Measurements from ENCODE around the gene RYK.

GRCh38 chr3:134291319-134292254 is 40.9 kb upstream of the RYK start:
- TF ChIP-seq EZH2 (IDR thresholded peaks at IDR 0.05; ENCODE audit: low read depth, unreplicated experiment) (no peak), CREB1 (CRISPR knock-in tag; IDR thresholded peaks at IDR 0.05; ENCODE audit: low read depth) (no peak), CTCF (conservative IDR thresholded peaks at IDR 0.05; ENCODE audit: low read depth in 2 of 2) (no peak), ZNF114 (CRISPR knock-in tag; IDR thresholded peaks at IDR 0.05) (no peak), ETS1 (IDR thresholded peaks at IDR 0.05) (no peak), POLR2AphosphoS5 (IDR thresholded peaks at IDR 0.05; ENCODE audit: low read depth) (no peak), ZNF331 (CRISPR knock-in tag; IDR thresholded peaks at IDR 0.05; ENCODE audit: low read depth) (no peak), REST (IDR thresholded peaks at IDR 0.05; ENCODE audit: unreplicated experiment) (no peak), EZH2phosphoT487 (IDR thresholded peaks at IDR 0.05; ENCODE audit: unreplicated experiment) (no peak), JUNB (IDR thresholded peaks at IDR 0.05; ENCODE audit: unreplicated experiment) (no peak), NANOG (IDR thresholded peaks at IDR 0.05; ENCODE audit: borderline replicate concordance) (no peak), STAT1 (IDR thresholded peaks at IDR 0.05; ENCODE audit: unreplicated experiment) (no peak), ZNF462 (CRISPR knock-in tag; IDR thresholded peaks at IDR 0.05) (no peak)
